DND-41 (cell line): ENCODE measurements around the gene RNU1-3.
"Not testable (repeated sequence)": the region's sequence is repeated elsewhere in the genome, so short reads cannot be mapped to it uniquely, and the experiment has no call there.

Experiments
- EZH2 ChIP-seq: IDR thresholded peaks from 3 replicates; pipeline ENCODE4 v1.6.1; 2012; ENCODE audit warnings: borderline replicate concordance, low read depth, mild to moderate bottlenecking, moderate library complexity, low read length, inconsistent platforms; ENCODE audit not compliant: severe bottlenecking
- TF ChIP-seq, protein P1 (sequence below): IDR thresholded peaks from 2 replicates; pipeline ENCODE4 v1.5.1; 2012; ENCODE audit warnings: borderline replicate concordance, low read length, moderate library complexity, mild to moderate bottlenecking; ENCODE audit not compliant: poor library complexity, severe bottlenecking; ENCODE audit errors: extremely low read depth

- TF ChIP-seq, protein P1, sequence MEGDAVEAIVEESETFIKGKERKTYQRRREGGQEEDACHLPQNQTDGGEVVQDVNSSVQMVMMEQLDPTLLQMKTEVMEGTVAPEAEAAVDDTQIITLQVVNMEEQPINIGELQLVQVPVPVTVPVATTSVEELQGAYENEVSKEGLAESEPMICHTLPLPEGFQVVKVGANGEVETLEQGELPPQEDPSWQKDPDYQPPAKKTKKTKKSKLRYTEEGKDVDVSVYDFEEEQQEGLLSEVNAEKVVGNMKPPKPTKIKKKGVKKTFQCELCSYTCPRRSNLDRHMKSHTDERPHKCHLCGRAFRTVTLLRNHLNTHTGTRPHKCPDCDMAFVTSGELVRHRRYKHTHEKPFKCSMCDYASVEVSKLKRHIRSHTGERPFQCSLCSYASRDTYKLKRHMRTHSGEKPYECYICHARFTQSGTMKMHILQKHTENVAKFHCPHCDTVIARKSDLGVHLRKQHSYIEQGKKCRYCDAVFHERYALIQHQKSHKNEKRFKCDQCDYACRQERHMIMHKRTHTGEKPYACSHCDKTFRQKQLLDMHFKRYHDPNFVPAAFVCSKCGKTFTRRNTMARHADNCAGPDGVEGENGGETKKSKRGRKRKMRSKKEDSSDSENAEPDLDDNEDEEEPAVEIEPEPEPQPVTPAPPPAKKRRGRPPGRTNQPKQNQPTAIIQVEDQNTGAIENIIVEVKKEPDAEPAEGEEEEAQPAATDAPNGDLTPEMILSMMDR: not testable (repeated sequence)
- not testable (repeated sequence) for TF ChIP-seq EZH2
Measured at GRCh38 chr1:16694308-16694702, 27.6 kb upstream of the RNU1-3 start.
